ENCODE measurements around the gene HIVEP1.

Gene HIVEP1

GRCh38 chr6:11994875-11995461, 17.1 kb upstream of the HIVEP1 start:
- DNase-seq, result no peak

GRCh38 chr6:11996751-11997150, 15.4 kb upstream of the HIVEP1 start:
- DNase-seq, result no peak

GRCh38 chr6:11999246-11999645, 12.9 kb upstream of the HIVEP1 start:
- no peak for DNase-seq

GRCh38 chr6:12000174-12000573, 11.9 kb upstream of the HIVEP1 start:
- DNase-seq, result no peak

- no peak for DNase-seq
Observed at GRCh38 chr6:12001004-12001705, 11.0 kb upstream of the HIVEP1 start.

- DNase-seq, result no peak
Observed at GRCh38 chr6:12001706-12002435, 10.2 kb upstream of the HIVEP1 start.

- no peak for DNase-seq
Observed at GRCh38 chr6:12007473-12007872, 4.6 kb upstream of the HIVEP1 start.

- no peak for DNase-seq
Observed at GRCh38 chr6:12007887-12008286, 4.2 kb upstream of the HIVEP1 start.

- peak; percentile 62 for DNase-seq
Observed at GRCh38 chr6:12008366-12009179, 3.5 kb upstream of the HIVEP1 start.

- no peak for DNase-seq
Observed at GRCh38 chr6:12009180-12009685, 2.9 kb upstream of the HIVEP1 start.

- peak; percentile 30 for DNase-seq
Observed at GRCh38 chr6:12009876-12010634, 2.1 kb upstream of the HIVEP1 start.

- no peak for DNase-seq
Observed at GRCh38 chr6:12010635-12011275, 1.4 kb upstream of the HIVEP1 start.

- DNase-seq, result peak; percentile 92
Observed at GRCh38 chr6:12011276-12012037, 655 bp upstream of the HIVEP1 start.

- DNase-seq, result peak; percentile 52
Observed at GRCh38 chr6:12012558-12013306, 620 bp downstream of the HIVEP1 start.

GRCh38 chr6:12013307-12013719, 1.2 kb downstream of the HIVEP1 start:
- peak; percentile 52 for DNase-seq

- no peak for DNase-seq
Observed at GRCh38 chr6:12014027-12014872, 2.1 kb downstream of the HIVEP1 start.

GRCh38 chr6:12014873-12015149, 2.7 kb downstream of the HIVEP1 start:
- DNase-seq, result no peak

- DNase-seq, result no peak
Observed at GRCh38 chr6:12017263-12017662, 5.2 kb downstream of the HIVEP1 start.

- no peak for DNase-seq
Observed at GRCh38 chr6:12017876-12018401, 5.8 kb downstream of the HIVEP1 start.
